NCI-H2196 treated with DMSO at 0.1 percent for 48 hours (cell line): ENCODE results near the gene GPM6B.
"Not testable (repeated sequence)": the region's sequence is repeated elsewhere in the genome, so short reads cannot be mapped to it uniquely, and the experiment has no call there.

Experiments
- DNase-seq: peaks from one replicate; lab custom pipeline; 2025; ENCODE audit not compliant: unreplicated experiment; lab: John Stamatoyannopoulos, UW

The GPM6B gene

GRCh38 chrX:13732246-13733067 lies 84.4 kb downstream of the GPM6B start:
- no peak for DNase-seq

GRCh38 chrX:13730523-13730922 lies 86.4 kb downstream of the GPM6B start:
- DNase-seq = not testable (repeated sequence)

DNA sequence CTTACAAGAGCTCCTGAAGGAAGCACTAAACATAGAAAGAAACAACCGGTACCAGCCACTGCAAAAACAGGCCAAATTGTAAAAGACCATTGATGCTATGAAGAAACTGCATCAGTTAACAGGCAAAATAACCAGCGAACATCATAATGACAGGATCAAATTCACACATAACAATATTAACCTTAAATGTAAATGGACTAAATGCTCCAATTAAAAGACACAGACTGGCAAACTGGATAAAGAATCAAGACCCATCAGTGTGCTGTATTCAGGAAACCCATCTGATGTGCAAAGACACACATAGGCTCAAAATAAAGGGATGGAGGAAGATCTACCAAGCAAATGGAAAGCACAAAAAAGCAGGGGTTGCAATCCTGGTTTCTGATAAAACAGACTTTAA lies 90.3 kb downstream of the GPM6B start:
- DNase-seq = not testable (repeated sequence)

DNA sequence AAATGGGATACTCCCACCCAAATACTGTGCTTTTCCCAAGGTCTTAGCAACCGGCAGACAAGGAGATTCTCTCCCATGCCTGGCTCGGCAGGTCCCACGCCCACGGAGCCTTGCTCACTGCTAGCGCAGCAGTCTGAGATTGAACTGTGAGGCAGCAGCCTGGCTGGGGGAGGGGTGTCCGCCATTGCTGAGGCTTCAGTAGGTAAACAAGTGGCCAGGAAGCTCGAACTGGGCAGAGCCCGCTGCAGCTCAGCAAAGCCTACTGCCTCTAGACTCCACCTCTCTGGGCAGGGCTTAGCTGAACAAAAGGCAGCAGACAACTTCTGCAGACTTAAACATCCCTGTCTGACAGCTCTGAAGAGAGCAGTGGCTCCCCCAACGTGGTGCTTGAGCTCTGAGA lies 92.0 kb downstream of the GPM6B start:
- not testable (repeated sequence) for DNase-seq

GRCh38 chrX:13721819-13722519 lies 94.9 kb downstream of the GPM6B start:
- DNase-seq = no peak

DNA sequence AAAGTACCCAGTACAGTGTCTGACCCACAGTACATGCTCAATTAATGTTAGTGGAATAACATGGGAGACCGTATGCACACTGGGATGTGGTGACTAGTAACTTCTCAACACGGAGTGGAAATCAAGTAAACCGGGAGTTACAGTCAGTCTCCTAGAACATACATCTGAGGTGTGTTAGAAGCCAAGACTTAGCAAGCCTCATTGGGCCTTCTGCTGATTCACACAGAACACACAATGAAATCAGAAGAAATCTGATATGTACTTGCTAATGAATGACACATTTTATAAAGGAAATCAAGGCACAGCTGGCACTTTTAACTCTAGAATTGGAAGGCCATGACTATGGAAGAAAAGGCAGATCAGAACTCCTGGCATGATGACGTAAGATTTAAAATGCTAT lies 95.5 kb downstream of the GPM6B start:
- no peak for DNase-seq
